H9 (cell line): Measurements from ENCODE around the gene TBCEL. TPM values are rescaled to one million over a fixed set of nuclear protein-coding genes. Genes with fewer than 3 reads are reported as not detected.

Experiments used
- DNase-seq: peaks from one replicate; pipeline ENCODE4 v3.0.0-alpha.2; 2017
- H2AFZ ChIP-seq: one replicate; pipeline ENCODE4 v1.6.1; 2013; ENCODE audit warnings: mild to moderate bottlenecking, low read length, control low read depth, moderate library complexity
- H2AK5ac ChIP-seq: 2 replicates; pipeline ENCODE4 v1.6.1; 2013; ENCODE audit warnings: low read length, control low read depth, mixed read lengths; ENCODE audit not compliant: insufficient read length
- H2BK120ac ChIP-seq: one replicate; pipeline ENCODE4 v1.6.1; 2013; ENCODE audit warnings: low read depth, mild to moderate bottlenecking, low read length, control low read depth, inconsistent platforms; ENCODE audit not compliant: poor library complexity, severe bottlenecking
- H2BK12ac ChIP-seq: 2 replicates; pipeline ENCODE4 v1.6.1; 2013; ENCODE audit warnings: low read length, control low read depth, mixed read lengths, low read depth; ENCODE audit not compliant: insufficient read length
- H2BK15ac ChIP-seq: 2 replicates; pipeline ENCODE4 v1.6.1; 2013; ENCODE audit warnings: low read depth, low read length, control low read depth
- H2BK20ac ChIP-seq: one replicate; pipeline ENCODE4 v1.6.1; 2013; ENCODE audit warnings: low read depth, mild to moderate bottlenecking, low read length, control low read depth, inconsistent platforms; ENCODE audit not compliant: poor library complexity, severe bottlenecking
- H2BK5ac ChIP-seq: 2 replicates; pipeline ENCODE4 v1.6.1; 2013; ENCODE audit warnings: low read length, control low read depth, mixed read lengths; ENCODE audit not compliant: insufficient read length
- H3K14ac ChIP-seq: 2 replicates; pipeline ENCODE4 v1.6.1; 2013; ENCODE audit warnings: low read length, control low read depth; ENCODE audit not compliant: insufficient read depth
- H3K18ac ChIP-seq: 2 replicates; pipeline ENCODE4 v1.6.1; 2013; ENCODE audit warnings: low read depth, mild to moderate bottlenecking, mixed read lengths, low read length, control low read depth; ENCODE audit not compliant: insufficient read length
- H3K23ac ChIP-seq: 2 replicates; pipeline ENCODE4 v1.6.1; 2013; ENCODE audit warnings: low read length, control low read depth, mixed read lengths, low read depth; ENCODE audit not compliant: insufficient read length
- H3K23me2 ChIP-seq: 2 replicates; pipeline ENCODE4 v1.6.1; 2013; ENCODE audit warnings: low read depth, mild to moderate bottlenecking, mixed read lengths, low read length, control low read depth; ENCODE audit not compliant: insufficient read length, poor library complexity, severe bottlenecking
- H3K27ac ChIP-seq: 2 replicates; pipeline ENCODE4 v1.5.1; 2013; ENCODE audit warnings: low read length, control low read depth, mixed read lengths, low read depth; ENCODE audit not compliant: insufficient read length
- H3K27me3 ChIP-seq: 2 replicates; pipeline ENCODE4 v1.6.1; 2013; ENCODE audit warnings: low read length, control low read depth, inconsistent platforms; ENCODE audit not compliant: insufficient read depth
- H3K4ac ChIP-seq: 2 replicates; pipeline ENCODE4 v1.6.1; 2013; ENCODE audit warnings: low read depth, mild to moderate bottlenecking, control low read depth, inconsistent platforms, low read length, moderate library complexity
- H3K4me1 ChIP-seq: 2 replicates; pipeline ENCODE4 v1.6.1; 2013; ENCODE audit warnings: low read length, control low read depth, inconsistent platforms; ENCODE audit not compliant: insufficient read depth
- H3K4me2 ChIP-seq: 2 replicates; pipeline ENCODE4 v1.6.1; 2013; ENCODE audit warnings: low read length, control low read depth, mixed read lengths; ENCODE audit not compliant: insufficient read length, insufficient read depth
- H3K56ac ChIP-seq: 2 replicates; pipeline ENCODE4 v1.6.1; 2013; ENCODE audit warnings: low read depth, mild to moderate bottlenecking, mixed read lengths, low read length, control low read depth; ENCODE audit not compliant: insufficient read length
- H3K79me1 ChIP-seq: 2 replicates; pipeline ENCODE4 v1.6.1; 2013; ENCODE audit warnings: low read depth, mild to moderate bottlenecking, moderate library complexity, low read length, control low read depth, inconsistent platforms; ENCODE audit not compliant: insufficient read depth, poor library complexity, severe bottlenecking
- H3K79me2 ChIP-seq: 2 replicates; pipeline ENCODE4 v1.6.1; 2013; ENCODE audit warnings: low read length, control low read depth, inconsistent platforms; ENCODE audit not compliant: insufficient read depth
- H3K9ac ChIP-seq: 2 replicates; pipeline ENCODE4 v1.6.1; 2013; ENCODE audit warnings: low read length, control low read depth, mixed read lengths; ENCODE audit not compliant: insufficient read length; ENCODE audit errors: extremely low read depth
- H3K9me3 ChIP-seq: one replicate; pipeline ENCODE4 v1.6.1; 2013; ENCODE audit warnings: low read depth, low read length, inconsistent platforms; ENCODE audit not compliant: control insufficient read depth
- H3T11ph ChIP-seq: one replicate; pipeline ENCODE4 v1.6.1; 2013; ENCODE audit warnings: mild to moderate bottlenecking, low read length, control low read depth, inconsistent platforms
- H4K20me1 ChIP-seq: one replicate; pipeline ENCODE4 v1.6.1; 2013; ENCODE audit not compliant: control insufficient read depth, insufficient read length, insufficient read depth
- H4K5ac ChIP-seq: 2 replicates; pipeline ENCODE4 v1.6.1; 2013; ENCODE audit warnings: low read depth, mild to moderate bottlenecking, mixed read lengths, low read length, control low read depth; ENCODE audit not compliant: insufficient read length
- H4K8ac ChIP-seq: replicated peaks from 2 replicates; pipeline ENCODE4 v1.6.1; 2013; ENCODE audit warnings: low read length, control low read depth, mixed read lengths, low read depth; ENCODE audit not compliant: insufficient read length
- H4K91ac ChIP-seq: 2 replicates; pipeline ENCODE4 v1.6.1; 2013; ENCODE audit warnings: low read depth, mild to moderate bottlenecking, moderate library complexity, mixed read lengths, low read length, control low read depth; ENCODE audit not compliant: insufficient read length
- H3K27ac Mint-ChIP-seq, 3 experiments: 2 replicates in 2 of 3; 3 replicates in 1 of 3; pipeline ENCODE4 v1.8.0; 2020 to 2021; ENCODE audit warnings: mixed read lengths in 3 of 3, mild to moderate bottlenecking in 1 of 3, moderate library complexity in 1 of 3
- H3K27me3 Mint-ChIP-seq: 2 replicates; pipeline ENCODE4 v1.8.0; 2021; ENCODE audit warnings: low read depth, mild to moderate bottlenecking, moderate library complexity, mixed read lengths
- H3K36me3 Mint-ChIP-seq, 3 experiments: 2 replicates in 2 of 3; 3 replicates in 1 of 3; pipeline ENCODE4 v1.8.0; 2020 to 2021; ENCODE audit warnings: low read depth in 3 of 3, mixed read lengths in 3 of 3; ENCODE audit not compliant: insufficient read depth in 1 of 3
- H3K4me1 Mint-ChIP-seq, 2 experiments: 2 replicates each; pipeline ENCODE4 v1.8.0; 2020; ENCODE audit warnings: mixed read lengths in 2 of 2
- H3K4me3 Mint-ChIP-seq, 2 experiments: 2 replicates in 1 of 2; 3 replicates in 1 of 2; pipeline ENCODE4 v1.8.0; 2020 to 2021; ENCODE audit warnings: mild to moderate bottlenecking in 2 of 2, mixed read lengths in 2 of 2, moderate library complexity in 1 of 2
- H3K9me3 Mint-ChIP-seq, 2 experiments: 2 replicates in 1 of 2; 3 replicates in 1 of 2; pipeline ENCODE4 v1.8.0; 2020; ENCODE audit warnings: mild to moderate bottlenecking in 2 of 2, mixed read lengths in 2 of 2, moderate library complexity in 1 of 2
- WGBS: extraction: QIAGEN DNeasy Blood & Tissue Kit; methylation state at CpG from one replicate; pipeline ENCODE4 v1.1.7; 2013; ENCODE audit warnings: missing lambda C conversion rate, low lambda C conversion rate, mixed read lengths; ENCODE audit not compliant: insufficient read length; ENCODE audit errors: extremely low coverage; 5-methylcytosine and 5-hydroxymethylcytosine counted together
- total RNA-seq: library from RNA; stranded (reverse); gene quantifications from 2 replicates; pipeline ENCODE4 v1.2.1, GENCODE V29; 2021
- TF ChIP-seq, protein P1 (sequence below): fragments of 200-600 bp; sonication (generic); conservative IDR thresholded peaks from 3 replicates; pipeline ENCODE4 v1.8.0; 2021; ENCODE audit warnings: antibody characterized with exemption, mild to moderate bottlenecking

The TBCEL gene
- total RNA-seq, 1 experiment from 2014 or later: 17.3 TPM

- H3K27me3 ChIP-seq: no peaks in the 10 kb centered on the region
- no peaks in the 10 kb centered on the region for H3K36me3 Mint-ChIP-seq
- H3K4ac ChIP-seq: no peak overlapping the region
- no peak overlapping the region for H2AK5ac ChIP-seq
- H3K14ac ChIP-seq: no peak overlapping the region
- H4K5ac ChIP-seq: no peak overlapping the region
- H3K79me1 ChIP-seq: no peaks in the 10 kb centered on the region
- H3K23ac ChIP-seq: no peak overlapping the region
- H3K18ac ChIP-seq: no peak overlapping the region
- no peaks in the 10 kb centered on the region for H3K9me3 Mint-ChIP-seq
- H2BK20ac ChIP-seq: no peak overlapping the region
- TF ChIP-seq, protein P1, sequence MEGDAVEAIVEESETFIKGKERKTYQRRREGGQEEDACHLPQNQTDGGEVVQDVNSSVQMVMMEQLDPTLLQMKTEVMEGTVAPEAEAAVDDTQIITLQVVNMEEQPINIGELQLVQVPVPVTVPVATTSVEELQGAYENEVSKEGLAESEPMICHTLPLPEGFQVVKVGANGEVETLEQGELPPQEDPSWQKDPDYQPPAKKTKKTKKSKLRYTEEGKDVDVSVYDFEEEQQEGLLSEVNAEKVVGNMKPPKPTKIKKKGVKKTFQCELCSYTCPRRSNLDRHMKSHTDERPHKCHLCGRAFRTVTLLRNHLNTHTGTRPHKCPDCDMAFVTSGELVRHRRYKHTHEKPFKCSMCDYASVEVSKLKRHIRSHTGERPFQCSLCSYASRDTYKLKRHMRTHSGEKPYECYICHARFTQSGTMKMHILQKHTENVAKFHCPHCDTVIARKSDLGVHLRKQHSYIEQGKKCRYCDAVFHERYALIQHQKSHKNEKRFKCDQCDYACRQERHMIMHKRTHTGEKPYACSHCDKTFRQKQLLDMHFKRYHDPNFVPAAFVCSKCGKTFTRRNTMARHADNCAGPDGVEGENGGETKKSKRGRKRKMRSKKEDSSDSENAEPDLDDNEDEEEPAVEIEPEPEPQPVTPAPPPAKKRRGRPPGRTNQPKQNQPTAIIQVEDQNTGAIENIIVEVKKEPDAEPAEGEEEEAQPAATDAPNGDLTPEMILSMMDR: no peak
- H3K4me3 Mint-ChIP-seq: no peak overlapping the region
- no peak overlapping the region for H3K9ac ChIP-seq
- no peak overlapping the region for H3K4me2 ChIP-seq
- H3K56ac ChIP-seq: no peak overlapping the region
- H4K8ac ChIP-seq: no peak overlapping the region
- H2AFZ ChIP-seq: no peak overlapping the region
- H3K79me2 ChIP-seq: no peaks in the 10 kb centered on the region
- H2BK12ac ChIP-seq: no peak overlapping the region
- H2BK120ac ChIP-seq: no peak overlapping the region
- peaks cover 11 to 13% of the 10 kb centered on the region in 2 experiments for H3K4me1 Mint-ChIP-seq
- no peak overlapping the region for H3K27ac ChIP-seq
- H2BK15ac ChIP-seq: no peak overlapping the region
- no peak overlapping the region for H3K27ac Mint-ChIP-seq
- WGBS: no CpG with 5 or more reads among the region's 10 CpGs
- H3K23me2 ChIP-seq: no peaks in the 10 kb centered on the region
- no peaks in the 10 kb centered on the region for H4K20me1 ChIP-seq
- 0 out of 2 replicates have a peak, but pooled peaks cover 2% of the 10 kb centered on the region for H3K4me1 ChIP-seq
- H4K91ac ChIP-seq: no peak overlapping the region
- DNase-seq: no peak
- peaks cover 15% of the 10 kb centered on the region for H3K27me3 Mint-ChIP-seq
- no peak overlapping the region for H2BK5ac ChIP-seq
- no peaks in the 10 kb centered on the region for H3K9me3 ChIP-seq
- H3T11ph ChIP-seq: no peak overlapping the region
Measured at GRCh38 chr11:121110871-121111724, 87.2 kb downstream of the TBCEL start.
